Activated T-cell treated with anti-CD3 and anti-CD28 coated beads for 48 hours (primary cell): ENCODE measurements around the gene METTL26.

ENCODE experiments used
- DNase-seq: peaks from one replicate; pipeline ENCODE4 v3.0.0-alpha.2; 2020; ENCODE audit warnings: low read depth

The METTL26 gene

GRCh38 chr16:636206-637080, at the start of gene METTL26:
Gene METTL26 (minus strand): TSS chr16:636305. CDS start chr16:636290, 15 bp downstream.
- DNase-seq, result peak; percentile 90

GRCh38 chr16:684961-685696, 49.0 kb upstream of the METTL26 start:
- no peak for DNase-seq

DNA sequence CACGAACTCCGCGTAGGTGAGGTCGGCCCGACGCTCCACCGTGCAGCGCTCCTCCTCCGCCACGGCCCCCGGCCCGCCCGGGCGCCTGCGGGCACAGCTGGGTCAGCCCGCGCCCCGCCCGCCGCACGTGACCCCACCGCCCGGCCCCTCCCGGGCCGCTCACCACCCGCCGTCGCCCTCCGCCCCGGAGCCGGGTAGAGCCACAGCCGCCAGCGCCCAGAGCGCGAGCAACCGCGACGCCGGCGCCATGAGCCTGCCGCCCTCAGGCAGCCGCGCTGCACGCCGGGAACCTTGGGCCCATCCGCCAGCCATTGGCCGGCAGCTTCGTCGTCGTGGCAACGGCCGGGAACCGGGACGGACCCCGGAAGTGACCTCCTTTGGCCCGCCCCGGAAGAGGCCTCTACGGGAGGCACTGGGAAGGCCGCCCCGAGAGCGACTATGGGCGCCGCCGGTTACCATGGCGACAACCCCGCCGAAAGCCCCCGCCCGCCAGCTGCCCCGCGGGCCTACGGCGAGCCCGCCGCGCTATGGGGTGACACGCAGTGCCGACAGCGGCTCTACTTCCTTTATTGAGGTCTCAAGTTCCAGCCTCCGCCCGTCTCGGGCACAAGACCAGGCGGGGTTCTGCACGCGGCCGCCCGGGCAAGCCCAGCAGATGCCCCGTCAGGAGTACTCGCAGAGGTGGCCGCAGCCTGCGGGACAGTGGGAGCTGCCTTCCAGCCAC, 48.1 kb upstream of the METTL26 start, which contains the start of gene JMJD8:
Gene JMJD8 (minus strand): TSS at position 264 of the 724 bp plus-strand sequence. CDS start 15 bp downstream, at position 249.
- peak; percentile 97 for DNase-seq

DNA sequence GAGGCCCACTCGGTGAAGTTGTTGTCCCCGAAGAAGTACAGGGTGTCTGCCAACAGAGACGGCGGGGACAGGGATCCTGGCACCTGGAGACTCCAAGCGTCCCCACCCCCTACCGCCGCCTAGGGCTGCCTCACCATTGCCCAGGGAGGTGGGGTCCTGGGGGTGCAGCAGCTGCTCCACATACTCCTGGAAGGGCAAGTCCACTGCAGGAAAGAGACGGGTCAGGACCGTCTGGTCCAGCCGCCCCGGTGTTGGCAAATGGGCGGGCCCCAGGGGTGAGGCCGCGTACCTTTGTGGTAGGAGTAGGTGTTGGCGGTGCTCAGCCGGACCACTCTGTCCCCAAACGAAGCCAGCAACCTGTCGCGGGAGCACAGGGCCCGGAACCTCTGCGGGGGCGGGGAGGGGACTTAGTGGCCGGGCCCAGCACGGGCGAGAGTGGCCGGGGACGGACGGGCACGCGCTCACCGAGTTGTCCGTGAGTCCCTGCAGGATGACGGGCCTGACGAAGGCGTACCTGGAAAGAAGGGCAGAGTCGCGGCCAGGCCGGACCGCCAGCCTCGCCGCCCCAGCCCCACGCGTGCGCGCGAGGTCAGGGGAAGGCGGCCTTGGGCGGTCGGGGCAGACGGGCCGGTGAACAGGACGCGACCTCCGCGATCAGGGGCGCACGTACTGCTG, 47.4 kb upstream of the METTL26 start:
- no peak for DNase-seq

GRCh38 chr16:682493-683395, 46.6 kb upstream of the METTL26 start:
- DNase-seq, result no peak

- DNase-seq, result no peak
Observed at GRCh38 chr16:681746-682427, 45.8 kb upstream of the METTL26 start.

DNA sequence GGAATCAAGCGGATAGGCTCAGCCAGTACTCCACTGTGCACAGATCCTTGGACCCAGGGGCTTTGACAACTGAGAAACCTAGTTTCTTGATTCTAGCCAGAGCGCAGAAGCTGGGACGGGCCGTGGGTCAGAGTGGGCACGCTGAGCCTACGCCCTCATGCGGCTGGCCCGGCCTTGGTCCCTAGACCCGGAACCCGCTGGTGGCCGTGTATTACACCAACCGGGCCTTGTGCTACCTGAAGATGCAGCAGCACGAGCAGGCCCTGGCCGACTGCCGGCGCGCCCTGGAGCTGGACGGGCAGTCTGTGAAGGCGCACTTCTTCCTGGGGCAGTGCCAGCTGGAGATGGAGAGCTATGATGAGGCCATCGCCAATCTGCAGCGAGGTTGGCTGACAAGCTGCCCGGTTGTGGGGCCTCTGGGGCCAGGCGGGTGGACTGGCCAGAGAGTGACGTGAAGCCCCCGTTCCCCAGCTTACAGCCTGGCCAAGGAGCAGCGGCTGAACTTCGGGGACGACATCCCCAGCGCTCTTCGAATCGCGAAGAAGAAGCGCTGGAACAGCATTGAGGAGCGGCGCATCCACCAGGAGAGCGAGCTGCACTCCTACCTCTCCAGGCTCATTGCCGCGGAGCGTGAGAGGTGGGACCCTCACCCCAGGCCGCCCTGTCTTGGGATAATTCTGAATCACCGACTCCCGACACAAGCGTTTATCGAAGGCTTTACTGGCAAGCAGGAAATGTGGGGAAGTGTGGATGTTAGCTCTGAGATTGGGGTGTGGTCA, 45.1 kb upstream of the METTL26 start:
- DNase-seq, result no peak

DNA sequence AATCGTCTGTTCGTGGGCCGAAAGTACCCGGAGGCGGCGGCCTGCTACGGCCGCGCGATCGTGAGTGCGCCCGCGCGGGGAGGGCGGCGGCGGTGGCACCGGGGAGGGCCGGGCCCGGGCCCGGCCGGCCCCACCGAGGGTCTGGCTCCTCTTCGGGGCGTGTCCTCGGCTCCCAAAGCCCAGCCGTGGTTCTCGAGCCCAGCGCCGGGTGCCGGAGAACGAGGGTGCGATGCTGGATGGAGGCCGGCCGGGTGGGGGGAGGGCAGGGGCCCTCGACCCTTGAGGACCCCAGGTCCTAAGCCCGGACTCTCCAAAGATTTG, 44.5 kb upstream of the METTL26 start:
- no peak for DNase-seq

DNA sequence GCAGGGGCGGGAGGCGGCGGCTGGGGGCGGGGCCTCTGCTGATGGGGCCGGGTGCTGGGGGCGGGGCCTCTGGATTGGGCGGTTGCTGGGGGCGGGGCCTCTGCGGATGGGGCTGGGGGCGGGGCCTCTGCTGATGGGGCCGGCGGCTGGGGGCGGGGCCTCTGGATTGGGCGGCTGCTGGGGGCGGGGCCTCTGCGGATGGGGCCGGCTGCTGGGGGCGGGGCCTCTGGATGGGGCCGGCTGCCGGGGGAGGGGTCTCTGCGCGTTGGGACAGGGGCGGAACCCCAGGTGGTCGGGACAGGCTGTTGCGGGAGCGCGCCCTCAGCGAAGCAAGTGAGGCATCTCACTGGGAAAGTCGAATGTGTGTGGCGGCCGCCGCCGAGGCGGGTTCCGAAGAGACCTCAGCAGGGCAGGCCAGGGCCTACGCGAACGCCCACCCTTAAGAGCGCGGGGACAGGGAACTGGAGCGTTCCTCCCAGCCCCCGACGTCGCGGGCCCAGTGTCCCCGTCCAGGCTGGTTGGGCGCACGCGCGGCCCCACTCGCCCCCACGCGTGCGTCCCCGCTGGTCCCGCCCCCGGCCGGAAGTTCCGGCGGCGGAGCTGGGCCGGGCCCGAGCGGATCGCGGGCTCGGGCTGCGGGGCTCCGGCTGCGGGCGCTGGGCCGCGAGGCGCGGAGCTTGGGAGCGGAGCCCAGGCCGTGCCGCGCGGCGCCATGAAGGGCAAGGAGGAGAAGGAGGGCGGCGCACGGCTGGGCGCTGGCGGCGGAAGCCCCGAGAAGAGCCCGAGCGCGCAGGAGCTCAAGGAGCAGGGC, 43.9 kb upstream of the METTL26 start, which contains the start of gene STUB1:
Gene STUB1 (plus strand): TSS at position 597 of the 811 bp plus-strand sequence. CDS start 116 bp downstream, at position 713.
- DNase-seq, result peak; percentile 90

DNA sequence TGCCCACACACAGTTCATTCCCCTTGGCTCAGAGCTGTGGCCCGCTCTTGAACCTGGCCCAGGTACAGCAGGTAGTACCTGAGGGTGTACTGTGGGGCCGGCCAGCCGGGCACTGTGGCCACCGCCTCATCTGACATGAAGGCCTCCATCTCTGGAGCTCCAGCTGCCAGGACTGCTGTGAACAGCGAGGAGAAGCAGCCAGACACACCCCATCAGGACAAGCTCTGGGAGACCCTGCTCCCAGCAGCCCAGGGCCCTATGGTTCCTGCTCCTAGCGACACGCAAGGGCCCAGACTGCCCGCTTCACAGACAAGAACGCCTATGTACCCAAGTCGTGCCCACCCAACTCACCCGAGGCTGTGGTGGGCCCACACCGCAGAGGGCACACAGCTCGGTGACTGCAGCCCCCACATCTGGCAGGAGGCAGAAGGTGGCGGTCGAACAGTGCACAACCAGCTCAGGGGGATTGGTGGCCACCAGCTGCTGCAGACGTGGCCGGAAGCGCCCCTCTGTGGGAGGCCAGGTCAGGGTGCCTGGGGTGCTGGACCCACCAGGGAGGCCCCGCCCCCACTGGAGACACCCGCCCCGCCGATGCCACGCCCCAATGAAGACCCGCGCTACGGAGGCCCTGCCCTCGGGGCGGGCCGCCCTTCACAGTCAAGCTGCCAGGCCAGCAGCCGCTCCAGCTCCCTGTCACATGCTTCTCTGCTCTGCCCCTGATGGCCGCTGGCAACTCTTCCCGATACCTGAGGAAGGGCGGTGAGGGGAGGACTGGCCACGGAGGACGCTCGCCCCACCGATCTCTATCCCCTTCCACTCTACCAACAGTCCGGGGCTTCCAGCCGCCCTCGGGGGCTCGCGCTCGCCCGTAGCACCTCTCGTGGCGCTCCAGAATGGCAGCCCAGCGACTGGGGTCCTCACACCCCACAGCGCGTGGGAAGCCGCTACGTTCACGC, 43.0 kb upstream of the METTL26 start:
- peak; percentile 64 for DNase-seq

DNA sequence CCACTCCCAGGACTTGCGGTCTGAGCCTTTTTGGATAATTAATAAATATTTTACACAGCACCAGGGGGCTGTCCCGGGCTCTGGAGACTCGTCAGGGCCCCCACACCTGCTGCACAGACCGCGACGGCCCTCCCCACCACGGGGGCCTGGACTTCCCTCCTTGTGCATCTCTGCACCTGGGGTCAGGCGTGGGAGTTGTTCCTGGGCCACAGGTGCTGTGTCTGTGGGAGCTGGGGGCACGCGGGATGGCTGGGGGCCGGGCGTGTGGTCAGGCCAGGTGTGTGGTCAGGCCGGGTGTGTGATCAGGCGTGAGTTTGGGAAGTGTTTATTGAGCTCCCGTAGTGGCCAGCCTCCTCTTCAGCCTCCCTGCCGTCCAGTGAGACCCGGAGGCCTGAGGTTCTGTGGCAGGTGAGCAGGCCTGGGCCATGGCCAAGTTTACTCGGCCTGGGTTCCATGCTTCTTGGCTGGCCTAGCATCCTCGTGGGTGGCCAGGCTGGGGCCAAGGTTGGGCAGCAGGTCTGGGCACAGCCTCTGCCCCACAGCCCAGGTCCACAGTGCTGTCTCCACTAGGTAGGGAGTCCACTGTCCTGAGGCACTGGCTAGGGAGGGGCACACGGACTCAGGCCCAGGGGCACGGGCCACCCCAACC, 42.2 kb upstream of the METTL26 start:
- DNase-seq, result no peak

DNA sequence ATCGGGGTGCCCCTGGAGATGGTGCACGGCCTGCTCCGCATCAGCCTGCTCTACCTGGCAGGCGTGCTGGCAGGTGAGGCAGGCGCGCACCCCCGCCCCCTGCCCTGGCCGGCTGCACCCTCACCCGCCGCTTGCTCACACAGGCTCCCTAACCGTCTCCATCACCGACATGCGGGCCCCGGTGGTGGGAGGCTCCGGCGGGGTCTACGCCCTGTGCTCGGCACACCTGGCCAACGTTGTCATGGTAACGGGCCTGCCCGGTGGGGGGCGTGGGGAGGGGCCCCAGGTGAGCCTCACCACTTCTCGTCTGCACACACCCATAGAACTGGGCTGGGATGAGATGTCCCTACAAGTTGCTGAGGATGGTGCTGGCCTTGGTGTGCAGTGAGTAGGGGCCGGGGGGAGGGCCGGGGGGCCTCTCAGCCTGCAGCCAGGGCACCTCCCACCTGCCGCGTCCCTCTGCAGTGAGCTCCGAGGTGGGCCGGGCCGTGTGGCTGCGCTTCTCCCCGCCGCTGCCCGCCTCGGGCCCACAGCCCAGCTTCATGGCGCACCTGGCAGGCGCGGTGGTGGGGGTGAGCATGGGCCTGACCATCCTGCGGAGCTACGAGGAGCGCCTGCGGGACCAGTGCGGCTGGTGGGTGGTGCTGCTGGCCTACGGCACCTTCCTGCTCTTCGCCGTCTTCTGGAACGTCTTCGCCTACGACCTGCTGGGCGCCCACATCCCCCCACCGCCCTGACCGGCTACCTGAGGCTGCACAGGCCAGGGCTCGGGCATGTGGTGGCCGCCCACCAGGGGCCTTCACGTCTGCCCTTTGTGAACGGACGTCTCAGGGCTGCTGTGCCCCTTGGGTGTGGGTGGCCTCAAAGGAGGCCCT, 41.4 kb upstream of the METTL26 start:
- no peak for DNase-seq

DNA sequence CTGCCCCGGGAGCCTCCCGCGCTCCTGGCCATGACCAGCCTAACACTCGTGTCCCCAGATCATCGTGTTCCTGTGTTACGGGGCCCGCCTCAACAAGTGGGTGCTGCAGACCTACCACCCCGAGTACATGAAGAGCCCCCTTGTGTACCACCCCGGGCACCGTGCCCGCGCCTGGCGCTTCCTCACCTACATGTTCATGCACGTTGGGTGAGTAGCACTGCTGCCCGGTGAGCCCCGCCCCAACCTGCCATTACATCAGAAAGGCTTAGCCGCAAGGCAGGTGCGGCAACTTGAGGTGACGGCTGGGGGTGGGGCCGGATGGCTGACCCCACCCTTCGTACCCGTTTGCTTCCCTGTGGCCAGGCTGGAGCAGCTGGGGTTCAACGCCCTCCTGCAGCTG, 40.8 kb upstream of the METTL26 start:
- DNase-seq, result no peak

- DNase-seq, result no peak
Observed at GRCh38 chr16:676565-676902, 40.4 kb upstream of the METTL26 start.

DNA sequence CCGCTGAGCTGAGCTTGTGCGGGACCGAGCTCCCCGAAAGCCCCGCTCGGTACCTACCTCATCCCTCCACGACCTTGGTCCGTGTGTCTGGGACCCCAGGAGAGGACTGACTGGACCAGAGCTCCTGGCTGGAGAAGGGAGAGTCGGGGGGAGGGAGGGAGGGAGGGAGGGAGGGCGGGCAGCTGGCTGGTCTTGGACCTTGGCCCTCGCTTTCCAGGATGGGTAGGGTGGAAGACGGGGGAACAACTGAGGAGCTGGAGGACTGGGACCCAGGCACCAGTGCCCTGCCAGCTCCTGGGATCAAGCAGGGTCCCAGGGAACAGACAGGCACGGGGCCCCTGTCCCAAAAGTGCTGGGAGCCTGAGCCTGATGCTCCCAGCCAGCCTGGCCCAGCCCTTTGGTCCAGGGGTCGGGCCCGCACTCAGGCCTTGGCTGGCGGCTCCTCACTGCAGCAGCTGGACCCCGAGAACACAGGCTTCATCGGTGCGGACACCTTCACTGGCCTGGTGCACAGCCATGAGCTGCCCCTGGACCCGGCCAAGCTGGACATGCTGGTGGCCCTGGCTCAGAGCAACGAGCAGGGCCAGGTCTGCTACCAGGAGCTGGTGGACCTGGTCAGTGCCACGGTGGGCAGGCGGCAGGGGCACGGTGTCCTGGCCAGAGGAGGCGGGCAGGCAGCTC, 39.9 kb upstream of the METTL26 start:
- no peak for DNase-seq
